ENCODE measurements around the gene CDS2. TPM values are rescaled to one million over a fixed set of nuclear protein-coding genes. Genes with fewer than 3 reads are reported as not detected.

Gene CDS2
- total RNA-seq, 1 experiment from 2014 or later, result 25.1 TPM

DNA sequence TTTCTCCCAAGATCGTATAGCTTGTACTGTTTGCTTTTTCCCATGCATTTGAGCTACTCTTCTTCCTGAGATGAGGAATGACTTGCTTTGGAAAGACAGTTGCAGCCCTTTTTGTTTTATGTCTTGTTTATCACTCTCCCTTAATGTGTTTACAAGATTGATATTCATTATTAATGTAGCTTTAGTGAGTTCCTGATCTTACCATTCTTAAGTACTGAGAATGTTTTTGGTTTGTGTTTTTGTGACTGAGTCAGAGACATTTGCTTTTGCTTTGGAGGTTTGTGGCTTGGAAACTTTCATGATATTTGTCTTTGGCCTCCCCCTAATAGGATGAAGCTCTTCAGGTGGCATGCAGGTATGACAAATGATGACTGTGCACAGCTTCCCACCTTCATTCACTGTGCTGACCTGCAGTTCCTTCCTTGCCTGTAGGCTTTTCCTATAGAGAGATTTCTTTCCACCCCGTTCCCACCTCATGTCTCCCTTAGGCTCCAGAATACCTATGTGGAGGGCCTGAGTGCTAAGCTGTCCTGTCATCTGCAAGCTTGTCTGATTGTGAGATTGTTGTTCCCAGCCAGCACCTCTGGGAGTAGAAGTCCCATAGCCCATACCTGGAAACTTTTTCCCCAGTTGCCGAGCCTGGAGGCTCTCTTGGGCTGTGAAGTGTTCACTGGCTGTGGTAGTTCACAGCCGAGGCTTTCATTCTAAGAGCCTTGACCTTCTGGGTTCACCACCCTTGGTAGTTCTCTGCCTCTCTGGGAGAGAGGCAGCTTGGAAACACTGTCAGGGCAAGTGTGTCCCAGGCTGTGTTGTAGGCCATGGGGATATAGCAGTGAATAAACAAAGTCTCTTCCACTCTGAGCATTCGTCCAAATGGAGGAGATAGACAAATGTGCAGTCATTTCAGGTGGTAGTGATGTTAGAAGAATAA, 27.1 kb downstream of the CDS2 start:
- DNase-seq, result no peak
- H3K4me3 ChIP-seq (ENCODE audit: insufficient read depth, low read depth, low read length), result no peak overlapping the region
- no peaks in the 10 kb centered on the region for H3K27me3 ChIP-seq (ENCODE audit: control insufficient read depth, insufficient read depth, low read length)
- no peaks in the 10 kb centered on the region; the same call in 1 of the 2 replicates for H3K36me3 ChIP-seq (replicated peaks; ENCODE audit: control insufficient read depth, insufficient read depth, low read length)

DNA sequence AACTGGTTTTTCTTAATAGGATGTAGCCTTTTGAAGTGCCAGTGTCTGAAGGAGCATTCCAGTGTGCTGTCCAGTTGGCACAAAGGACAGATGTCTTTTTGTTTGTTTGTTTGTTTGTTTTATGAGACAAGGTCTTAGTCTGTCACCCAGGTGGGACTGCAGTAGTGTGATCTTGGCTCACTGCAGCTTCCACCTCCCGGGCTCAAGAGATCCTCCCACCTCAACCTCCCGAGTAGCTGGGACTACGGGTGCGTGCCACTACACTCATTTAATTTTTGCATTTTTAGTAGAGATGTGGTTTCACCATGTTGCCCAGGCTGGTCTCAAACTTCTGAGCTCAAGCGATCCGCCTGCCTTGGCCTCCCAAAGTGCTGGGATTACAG, 27.7 kb downstream of the CDS2 start:
- Histone ChIP-seq H3K4me3 (ENCODE audit: insufficient read depth, low read depth, low read length) (no peak overlapping the region), H3K36me3 (replicated peaks; ENCODE audit: control insufficient read depth, insufficient read depth, low read length) (no peaks in the 10 kb centered on the region; the same call in 1 of the 2 replicates), H3K27me3 (ENCODE audit: control insufficient read depth, insufficient read depth, low read length) (no peaks in the 10 kb centered on the region)
- no peak for DNase-seq

DNA sequence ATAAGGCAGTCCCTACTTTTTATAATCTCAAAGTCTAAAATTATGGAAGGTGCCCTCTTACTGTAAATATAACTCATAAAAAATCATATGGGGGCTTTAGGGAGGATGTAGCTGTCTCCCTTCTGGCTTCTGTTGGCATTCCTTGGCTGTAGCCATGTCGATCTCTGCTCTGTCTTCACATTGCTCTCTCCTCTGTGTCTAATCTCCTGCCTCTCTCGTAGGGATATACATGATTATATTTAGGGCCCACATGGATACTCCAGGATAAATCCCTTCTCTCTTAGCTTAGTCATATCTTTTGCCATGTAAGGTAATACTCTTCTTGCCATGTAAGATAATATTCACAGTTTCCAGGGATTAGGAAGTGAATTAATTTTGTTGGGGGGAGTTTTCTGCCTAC, 28.6 kb downstream of the CDS2 start:
- Histone ChIP-seq H3K27me3 (ENCODE audit: control insufficient read depth, insufficient read depth, low read length) (no peaks in the 10 kb centered on the region), H3K36me3 (replicated peaks; ENCODE audit: control insufficient read depth, insufficient read depth, low read length) (no peaks in the 10 kb centered on the region; the same call in 1 of the 2 replicates), H3K4me3 (ENCODE audit: insufficient read depth, low read depth, low read length) (no peak overlapping the region)
- DNase-seq, result no peak

DNA sequence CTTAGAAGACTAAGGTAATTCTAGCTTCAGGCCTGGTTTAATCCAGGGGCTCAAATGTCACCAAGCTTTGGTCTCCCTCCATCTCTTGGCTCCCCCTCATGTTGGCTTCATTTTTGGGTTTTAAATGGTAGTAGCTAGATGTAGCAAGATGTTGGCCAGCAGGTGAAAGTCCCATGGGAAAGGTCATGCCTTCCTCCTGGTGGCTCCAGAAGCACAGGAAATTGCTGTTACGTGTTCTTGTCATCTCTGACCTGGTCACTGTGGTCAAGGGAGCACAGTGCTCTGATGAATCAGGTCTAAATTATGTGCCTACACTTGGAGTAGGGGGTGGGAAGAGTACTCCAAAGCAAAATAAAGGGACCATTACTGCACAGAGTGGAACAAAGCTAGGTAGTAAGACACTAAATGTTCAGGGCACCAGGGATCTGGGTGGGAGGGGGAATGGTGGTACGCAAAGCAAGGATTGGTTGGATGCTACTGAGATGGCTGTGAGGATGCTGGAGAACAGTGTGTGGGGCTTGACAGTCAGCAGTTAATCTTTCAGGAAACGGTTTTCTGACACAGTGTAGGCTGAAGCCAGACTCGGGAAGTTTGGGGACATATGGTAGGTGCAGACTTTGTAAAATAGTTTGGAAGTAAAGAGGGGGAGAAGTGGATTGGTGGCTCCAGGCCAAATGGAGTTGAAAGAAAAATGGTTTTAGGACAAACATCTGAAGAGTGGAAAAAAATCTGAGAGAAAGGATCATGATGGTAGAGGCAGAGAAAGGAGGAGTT, 30.1 kb downstream of the CDS2 start:
- no peak for DNase-seq
- H3K36me3 ChIP-seq (replicated peaks; ENCODE audit: control insufficient read depth, insufficient read depth, low read length), result no peaks in the 10 kb centered on the region; the same call in 1 of the 2 replicates
- no peak overlapping the region for H3K4me3 ChIP-seq (ENCODE audit: insufficient read depth, low read depth, low read length)
- H3K27me3 ChIP-seq (ENCODE audit: control insufficient read depth, insufficient read depth, low read length), result no peaks in the 10 kb centered on the region

DNA sequence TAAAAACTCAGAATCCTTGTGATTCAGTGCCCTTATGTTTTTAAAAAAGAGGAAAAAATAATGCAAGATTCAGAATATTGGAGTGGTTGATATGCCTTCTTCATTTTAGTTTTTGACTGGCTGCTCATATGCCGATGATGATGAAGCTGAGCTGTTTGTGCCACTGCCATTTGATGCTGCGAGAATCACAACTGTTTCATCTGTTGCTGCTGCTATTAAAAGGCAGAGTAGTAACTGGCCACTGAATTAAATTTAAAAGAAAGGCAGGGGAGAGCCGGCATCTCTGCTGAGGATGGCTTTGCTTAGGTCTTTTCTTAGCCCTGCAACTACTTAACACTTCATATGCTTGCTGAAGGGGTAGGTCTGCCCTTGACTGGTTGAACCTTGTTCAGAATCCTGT, 33.1 kb downstream of the CDS2 start:
- Histone ChIP-seq H3K27me3 (ENCODE audit: control insufficient read depth, insufficient read depth, low read length) (no peaks in the 10 kb centered on the region), H3K4me3 (ENCODE audit: insufficient read depth, low read depth, low read length) (no peak overlapping the region), H3K36me3 (replicated peaks; ENCODE audit: control insufficient read depth, insufficient read depth, low read length) (no peaks in the 10 kb centered on the region)
- no peak for DNase-seq

DNA sequence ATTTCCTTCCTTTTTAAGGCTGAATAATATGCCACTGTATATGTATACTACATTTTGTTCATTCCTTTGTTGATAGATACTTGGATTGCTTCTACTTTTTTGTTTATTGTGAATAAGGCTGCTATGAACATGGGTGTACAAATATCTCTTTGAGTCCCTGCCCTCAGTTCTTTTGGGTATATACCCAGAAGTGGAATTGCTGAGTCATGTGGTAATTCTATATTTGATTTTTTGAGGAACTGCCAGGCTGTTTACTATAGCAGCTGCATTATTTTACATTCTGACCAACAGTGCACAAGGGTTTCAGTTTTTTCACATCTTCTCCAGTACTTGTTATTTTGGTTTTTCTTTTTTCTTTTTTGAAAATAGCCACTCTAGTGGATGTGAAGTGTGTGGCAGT, 34.1 kb downstream of the CDS2 start:
- no peak for DNase-seq
- H3K27me3 ChIP-seq (ENCODE audit: control insufficient read depth, insufficient read depth, low read length), result no peaks in the 10 kb centered on the region
- H3K4me3 ChIP-seq (ENCODE audit: insufficient read depth, low read depth, low read length), result no peak overlapping the region
- H3K36me3 ChIP-seq (replicated peaks; ENCODE audit: control insufficient read depth, insufficient read depth, low read length), result no peaks in the 10 kb centered on the region

DNA sequence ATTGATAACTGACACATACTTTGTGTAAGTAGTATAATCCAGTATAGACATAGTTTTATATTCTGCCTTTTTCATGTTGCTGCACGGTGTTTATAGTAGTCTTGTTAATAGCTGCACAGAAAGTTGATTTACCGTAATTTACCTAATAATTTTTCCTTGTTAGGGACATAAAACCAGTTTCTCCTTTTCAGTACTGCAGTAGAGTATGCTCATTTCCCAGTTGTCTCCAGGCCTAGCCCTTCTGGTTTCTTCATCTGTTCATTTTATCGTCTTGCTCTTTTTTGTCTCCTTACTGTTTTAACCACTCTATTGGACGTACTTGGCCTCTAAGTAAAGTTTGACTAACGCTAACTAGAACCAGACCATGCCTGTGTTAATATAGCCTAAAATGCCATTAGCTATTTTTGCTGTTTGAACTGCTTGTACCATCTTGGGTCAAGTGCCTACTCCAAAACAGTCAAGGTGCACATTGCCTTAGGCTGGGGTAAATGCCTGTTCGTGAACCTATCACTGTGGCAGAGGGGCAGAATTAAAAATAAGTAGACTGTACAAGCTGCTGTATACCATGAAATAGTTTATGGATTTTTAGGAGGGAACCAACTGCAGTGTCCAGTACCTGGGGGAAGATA, 34.8 kb downstream of the CDS2 start:
- H3K27me3 ChIP-seq (ENCODE audit: control insufficient read depth, insufficient read depth, low read length), result no peaks in the 10 kb centered on the region
- no peaks in the 10 kb centered on the region for H3K36me3 ChIP-seq (replicated peaks; ENCODE audit: control insufficient read depth, insufficient read depth, low read length)
- H3K4me3 ChIP-seq (ENCODE audit: insufficient read depth, low read depth, low read length), result no peak overlapping the region
- no peak for DNase-seq

DNA sequence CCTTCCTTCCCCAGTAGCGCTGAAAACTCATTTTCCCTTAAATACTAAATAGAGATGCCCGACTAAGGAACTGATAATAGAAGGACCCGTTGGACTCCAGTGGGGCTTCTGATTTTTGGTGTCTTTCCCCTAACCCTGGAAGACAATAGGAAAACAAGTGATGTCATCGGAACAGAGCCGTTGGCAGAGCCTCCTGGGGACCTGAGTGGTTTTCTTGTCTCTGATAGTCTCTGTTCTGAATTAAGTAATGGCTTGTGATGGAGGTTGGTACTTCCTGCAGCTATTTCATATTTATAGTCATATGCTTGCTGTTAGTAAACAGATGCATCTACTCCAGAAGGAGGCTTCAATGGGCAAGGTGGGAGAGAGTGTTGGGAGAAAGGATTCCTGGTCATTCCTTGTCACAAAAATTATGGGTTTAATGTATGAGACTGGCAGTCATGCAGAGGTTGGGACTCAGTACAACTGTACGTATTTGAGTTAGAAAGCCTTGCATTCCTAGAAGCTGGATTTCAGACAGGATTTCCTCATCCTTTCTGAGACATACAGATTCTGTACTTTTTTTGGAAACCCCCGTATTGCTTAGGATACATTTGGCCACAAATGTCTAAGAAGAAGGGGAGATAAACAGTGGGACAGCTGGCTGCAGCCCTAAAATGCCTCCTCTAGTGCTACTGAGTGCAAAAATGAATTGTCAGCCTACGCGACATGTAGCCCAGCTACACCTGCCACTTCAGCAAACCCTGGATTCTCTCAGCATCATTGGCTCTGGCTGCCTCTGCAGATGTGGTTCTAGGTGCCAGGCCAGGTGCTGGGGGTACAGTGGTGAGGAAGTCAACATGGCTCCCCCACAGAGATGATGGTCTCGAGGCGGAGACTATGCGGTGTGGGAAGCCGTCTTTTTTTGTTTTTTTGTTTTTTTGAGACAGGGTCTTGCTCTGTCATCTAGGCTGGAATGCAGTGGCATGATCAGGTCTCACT, 38.1 kb downstream of the CDS2 start:
- H3K27me3 ChIP-seq (ENCODE audit: control insufficient read depth, insufficient read depth, low read length), result no peaks in the 10 kb centered on the region
- H3K4me3 ChIP-seq (ENCODE audit: insufficient read depth, low read depth, low read length), result no peak overlapping the region
- no peak for DNase-seq
- no peaks in the 10 kb centered on the region for H3K36me3 ChIP-seq (replicated peaks; ENCODE audit: control insufficient read depth, insufficient read depth, low read length)

DNA sequence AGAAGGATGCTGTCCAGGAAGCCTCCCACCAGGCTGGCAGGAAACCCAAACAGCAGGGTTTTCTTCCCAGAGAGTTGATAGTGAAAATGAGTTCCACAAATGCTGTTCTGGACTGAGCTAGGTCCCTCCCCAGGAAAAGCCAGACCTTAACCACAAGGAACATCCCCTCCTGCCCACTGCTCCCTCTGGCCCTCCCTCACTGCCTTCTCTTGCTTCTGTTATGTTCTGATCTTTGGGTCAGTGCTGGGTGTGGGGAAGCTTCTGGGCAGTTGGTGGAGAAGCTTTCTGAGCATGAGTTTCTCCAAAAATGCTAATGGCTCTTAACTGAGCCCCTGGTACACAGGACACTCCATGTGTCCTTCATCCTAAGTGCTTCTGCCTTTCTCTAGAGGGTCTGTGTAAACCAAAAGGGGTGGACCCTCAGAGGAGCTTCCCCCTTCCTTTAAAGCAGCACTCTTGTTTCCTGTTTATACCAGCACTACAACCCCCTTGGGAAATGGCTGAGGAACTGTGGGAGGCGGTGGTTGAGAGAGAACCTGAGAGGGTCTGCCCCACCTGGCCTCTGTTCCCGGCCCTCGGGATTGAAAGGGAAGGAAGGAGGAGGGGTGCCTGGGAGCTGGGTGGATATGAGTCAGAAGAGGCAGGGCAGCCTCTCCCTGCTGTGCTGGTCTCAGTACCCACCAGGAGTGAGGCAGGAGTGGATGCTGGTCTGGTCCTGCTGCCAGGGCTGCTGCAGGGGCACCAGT, 42.0 kb downstream of the CDS2 start:
- no peaks in the 10 kb centered on the region for H3K36me3 ChIP-seq (replicated peaks; ENCODE audit: control insufficient read depth, insufficient read depth, low read length)
- no peaks in the 10 kb centered on the region for H3K27me3 ChIP-seq (ENCODE audit: control insufficient read depth, insufficient read depth, low read length)
- H3K4me3 ChIP-seq (ENCODE audit: insufficient read depth, low read depth, low read length), result no peak overlapping the region
- DNase-seq, result no peak

DNA sequence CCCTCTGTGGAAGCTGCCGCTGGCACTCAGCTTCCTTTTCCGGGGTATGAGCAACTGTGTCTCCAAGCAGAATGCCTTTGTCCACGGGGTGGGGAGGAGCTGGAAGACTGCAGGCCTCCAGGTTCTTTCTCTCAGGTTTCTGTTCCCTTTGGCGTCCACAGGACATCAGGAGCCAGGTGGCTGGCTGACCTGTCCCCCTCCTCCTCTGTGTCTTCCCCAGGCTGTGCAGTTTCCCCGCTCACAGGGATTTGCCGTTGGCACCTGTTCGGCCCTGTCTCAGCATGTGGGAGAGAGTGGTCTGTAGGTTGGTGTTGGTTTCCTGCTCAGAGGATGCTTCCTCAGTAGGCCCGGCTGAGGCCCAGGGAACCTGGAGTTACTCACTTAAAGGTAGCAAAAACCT, 43.5 kb downstream of the CDS2 start:
- no peaks in the 10 kb centered on the region for H3K27me3 ChIP-seq (ENCODE audit: control insufficient read depth, insufficient read depth, low read length)
- no peak overlapping the region for H3K4me3 ChIP-seq (ENCODE audit: insufficient read depth, low read depth, low read length)
- 0 out of 2 replicates have a peak, but pooled peaks cover 1% of the 10 kb centered on the region for H3K36me3 ChIP-seq (replicated peaks; ENCODE audit: control insufficient read depth, insufficient read depth, low read length)
- DNase-seq, result no peak

DNA sequence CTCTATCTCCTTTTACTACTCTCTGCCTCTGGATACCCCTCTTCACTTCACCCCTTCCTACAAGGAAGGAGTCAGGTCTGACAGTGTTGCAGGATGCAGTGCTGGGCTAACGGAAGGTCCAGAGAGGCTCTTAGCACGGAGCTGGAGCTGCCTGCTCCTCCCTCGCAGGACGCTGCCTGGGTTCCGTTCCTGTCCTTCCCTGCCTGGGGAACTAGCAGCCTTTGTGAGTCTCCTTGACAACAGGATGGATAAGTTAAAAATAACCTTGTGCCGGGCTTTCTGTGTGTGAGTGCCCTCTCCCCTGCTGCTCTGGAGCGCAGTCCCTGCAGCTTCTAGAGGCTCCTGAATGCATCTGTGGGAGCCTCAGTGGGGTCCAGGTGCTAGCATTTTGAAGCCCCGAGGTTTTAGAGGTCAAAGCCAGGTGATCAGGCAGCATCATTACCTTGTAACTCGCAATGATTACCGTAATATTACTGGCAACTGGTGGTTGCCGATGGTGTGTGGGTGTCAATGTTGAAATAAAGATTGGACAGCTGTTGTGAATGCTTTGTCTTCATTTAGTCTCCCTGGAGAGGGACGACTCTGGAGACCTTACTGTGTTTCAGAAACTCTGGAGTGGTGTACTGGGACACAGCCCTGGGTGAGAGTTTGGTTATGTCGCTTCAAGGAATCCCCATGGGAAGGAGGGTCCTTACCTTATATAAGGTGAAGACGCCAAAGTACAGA, 44.4 kb downstream of the CDS2 start:
- peak; percentile 45 for DNase-seq
- no peaks in the 10 kb centered on the region for H3K27me3 ChIP-seq (ENCODE audit: control insufficient read depth, insufficient read depth, low read length)
- H3K4me3 ChIP-seq (ENCODE audit: insufficient read depth, low read depth, low read length), result no peak overlapping the region
- 0 out of 2 replicates have a peak, but pooled peaks cover 1% of the 10 kb centered on the region for H3K36me3 ChIP-seq (replicated peaks; ENCODE audit: control insufficient read depth, insufficient read depth, low read length)

DNA sequence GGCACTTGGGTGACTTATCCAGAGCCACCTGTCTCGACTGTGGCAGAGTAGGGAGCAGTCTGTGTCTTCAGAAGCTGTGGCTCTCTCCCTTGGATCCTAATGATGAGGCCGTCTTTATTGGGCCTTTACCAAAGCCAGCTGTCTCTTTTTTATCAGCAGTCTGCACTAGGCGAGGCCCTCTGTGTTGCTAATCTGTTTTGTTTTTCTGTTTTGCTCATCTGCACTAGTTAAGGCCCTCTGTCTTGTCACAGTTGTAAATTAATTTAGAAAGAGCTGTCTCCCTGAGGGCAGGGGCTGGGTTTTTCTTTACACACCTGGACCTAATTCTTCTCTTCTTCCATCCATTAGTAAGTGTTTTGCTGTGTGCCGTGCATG, 45.0 kb downstream of the CDS2 start:
- DNase-seq, result no peak
- Histone ChIP-seq H3K36me3 (replicated peaks; ENCODE audit: control insufficient read depth, insufficient read depth, low read length) (0 out of 2 replicates have a peak, but pooled peaks cover 1% of the 10 kb centered on the region), H3K27me3 (ENCODE audit: control insufficient read depth, insufficient read depth, low read length) (no peaks in the 10 kb centered on the region), H3K4me3 (ENCODE audit: insufficient read depth, low read depth, low read length) (no peak overlapping the region)

DNA sequence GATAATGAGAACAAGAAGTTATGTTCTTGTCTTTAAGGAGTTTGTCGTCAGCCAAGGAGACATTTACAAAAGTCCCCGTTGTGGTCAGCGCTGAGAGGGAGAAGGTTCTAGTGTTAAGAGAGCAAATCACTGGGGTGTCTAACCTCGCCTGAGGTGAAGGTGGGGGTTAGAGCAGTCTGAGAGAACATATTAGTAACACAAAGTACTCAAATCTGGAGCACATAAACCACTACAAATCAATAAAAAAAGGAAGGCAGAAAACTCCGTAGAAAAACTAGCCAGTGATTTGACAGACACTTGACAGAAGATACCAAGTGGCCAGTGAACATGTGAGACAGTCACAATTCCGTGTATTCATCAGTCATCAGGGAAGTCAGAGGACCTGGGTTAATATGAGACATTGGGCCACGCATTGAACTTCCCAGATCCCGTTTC, 45.4 kb downstream of the CDS2 start:
- H3K4me3 ChIP-seq (ENCODE audit: insufficient read depth, low read depth, low read length), result no peak overlapping the region
- DNase-seq, result no peak
- no peaks in the 10 kb centered on the region for H3K27me3 ChIP-seq (ENCODE audit: control insufficient read depth, insufficient read depth, low read length)
- H3K36me3 ChIP-seq (replicated peaks; ENCODE audit: control insufficient read depth, insufficient read depth, low read length), result 0 out of 2 replicates have a peak, but pooled peaks cover 1% of the 10 kb centered on the region

Measured in H7 (cell line).